ENCODE results near the gene FAM193B.
A peak's percentile ranks its signal among the peaks of the same experiment; 100 is the strongest.

Gene FAM193B

GRCh38 chr5:177594071-177594470, 39.7 kb upstream of the FAM193B start:
- no peak overlapping the region for H3K4me3 ChIP-seq (ENCODE audit: low read length)
- TF ChIP-seq CTCF (IDR thresholded peaks at IDR 0.05; ENCODE audit: insufficient read depth, low read depth, low read length, missing control alignments): no peak
- DNase-seq (ENCODE audit: low read depth): no peak

GRCh38 chr5:177593511-177593910, 39.1 kb upstream of the FAM193B start:
- no peak for TF ChIP-seq CTCF (IDR thresholded peaks at IDR 0.05; ENCODE audit: insufficient read depth, low read depth, low read length, missing control alignments)
- no peak for DNase-seq (ENCODE audit: low read depth)
- no peak overlapping the region for H3K4me3 ChIP-seq (ENCODE audit: low read length)

- no peak for TF ChIP-seq CTCF (IDR thresholded peaks at IDR 0.05; ENCODE audit: insufficient read depth, low read depth, low read length, missing control alignments)
- H3K4me3 ChIP-seq (ENCODE audit: low read length): peak overlapping the region; percentile 96
Observed at GRCh38 chr5:177592905-177593304, 38.5 kb upstream of the FAM193B start.

GRCh38 chr5:177592010-177592834, 37.9 kb upstream of the FAM193B start, which contains the start of gene TMED9:
TSS of gene TMED9 (plus strand) at chr5:177592203. CDS start at chr5:177592215, 12 bp downstream.
- no peak for TF ChIP-seq CTCF (IDR thresholded peaks at IDR 0.05; ENCODE audit: insufficient read depth, low read depth, low read length, missing control alignments)

More at GRCh38 chr5:177592905-177593304, 38.5 kb upstream of the FAM193B start:
- no peak for DNase-seq (ENCODE audit: low read depth)

DNA sequence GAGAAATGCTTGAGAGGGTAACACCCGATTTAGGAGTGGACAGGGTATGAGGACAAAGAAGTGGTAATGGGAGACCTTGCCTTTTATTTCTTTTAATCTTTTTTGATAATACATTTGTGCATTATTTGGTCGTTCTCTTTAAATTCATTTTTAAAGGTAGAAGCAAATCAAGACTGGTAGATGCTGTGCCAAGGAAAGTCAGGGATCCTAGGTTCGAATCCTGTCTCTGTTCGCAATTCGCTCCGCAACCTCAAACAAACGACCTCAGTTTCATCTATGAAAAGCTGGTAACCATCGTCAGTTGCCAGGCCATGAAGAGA, 37.3 kb upstream of the FAM193B start:
- TF ChIP-seq CTCF (IDR thresholded peaks at IDR 0.05; ENCODE audit: insufficient read depth, low read depth, low read length, missing control alignments): no peak

More at GRCh38 chr5:177592010-177592834, 37.9 kb upstream of the FAM193B start, which contains the start of gene TMED9:
- DNase-seq (ENCODE audit: low read depth): peak; percentile 94
- H3K4me3 ChIP-seq (ENCODE audit: low read length): peak within 1 kb of the TSS; percentile 96

DNA sequence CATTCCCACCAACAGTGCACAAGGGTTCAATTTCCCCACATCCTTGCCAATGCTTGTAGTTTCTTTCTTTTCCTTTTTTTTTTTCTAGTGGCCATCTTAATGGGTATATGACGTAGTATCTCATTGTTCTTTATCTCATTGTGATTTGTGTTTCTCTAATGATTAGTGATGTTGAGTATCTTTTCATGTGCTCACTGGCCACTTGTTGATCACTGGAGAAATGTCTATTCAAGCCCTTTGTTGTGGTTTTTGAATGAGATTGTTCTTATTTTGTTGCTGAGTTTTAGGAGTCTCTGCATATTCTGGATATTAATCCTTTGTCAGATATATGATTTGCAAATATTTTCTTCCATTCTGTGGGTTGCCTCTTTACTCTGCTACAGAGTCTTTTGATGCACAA, 36.0 kb upstream of the FAM193B start:
- no peak for TF ChIP-seq CTCF (IDR thresholded peaks at IDR 0.05; ENCODE audit: insufficient read depth, low read depth, low read length, missing control alignments)
- DNase-seq (ENCODE audit: low read depth): no peak
- no peak overlapping the region for H3K4me3 ChIP-seq (ENCODE audit: low read length)

More for the DNA sequence above, 37.3 kb upstream of the FAM193B start:
- H3K4me3 ChIP-seq (ENCODE audit: low read length): no peak overlapping the region
- no peak for DNase-seq (ENCODE audit: low read depth)
